Stimulated activated CD8-positive, alpha-beta memory T cell treated with anti-CD3 and anti-CD28 coated beads, Interleukin-4, amount 100 ng/mL, for 48 hours (primary cell): ENCODE results near the gene HILPDA.
"Not testable (repeated sequence)": the region's sequence is repeated elsewhere in the genome, so short reads cannot be mapped to it uniquely, and the experiment has no call there.

Experiments used
- DNase-seq: peaks from one replicate; pipeline ENCODE4 v3.0.0-alpha.2; 2020

HILPDA gene

DNA sequence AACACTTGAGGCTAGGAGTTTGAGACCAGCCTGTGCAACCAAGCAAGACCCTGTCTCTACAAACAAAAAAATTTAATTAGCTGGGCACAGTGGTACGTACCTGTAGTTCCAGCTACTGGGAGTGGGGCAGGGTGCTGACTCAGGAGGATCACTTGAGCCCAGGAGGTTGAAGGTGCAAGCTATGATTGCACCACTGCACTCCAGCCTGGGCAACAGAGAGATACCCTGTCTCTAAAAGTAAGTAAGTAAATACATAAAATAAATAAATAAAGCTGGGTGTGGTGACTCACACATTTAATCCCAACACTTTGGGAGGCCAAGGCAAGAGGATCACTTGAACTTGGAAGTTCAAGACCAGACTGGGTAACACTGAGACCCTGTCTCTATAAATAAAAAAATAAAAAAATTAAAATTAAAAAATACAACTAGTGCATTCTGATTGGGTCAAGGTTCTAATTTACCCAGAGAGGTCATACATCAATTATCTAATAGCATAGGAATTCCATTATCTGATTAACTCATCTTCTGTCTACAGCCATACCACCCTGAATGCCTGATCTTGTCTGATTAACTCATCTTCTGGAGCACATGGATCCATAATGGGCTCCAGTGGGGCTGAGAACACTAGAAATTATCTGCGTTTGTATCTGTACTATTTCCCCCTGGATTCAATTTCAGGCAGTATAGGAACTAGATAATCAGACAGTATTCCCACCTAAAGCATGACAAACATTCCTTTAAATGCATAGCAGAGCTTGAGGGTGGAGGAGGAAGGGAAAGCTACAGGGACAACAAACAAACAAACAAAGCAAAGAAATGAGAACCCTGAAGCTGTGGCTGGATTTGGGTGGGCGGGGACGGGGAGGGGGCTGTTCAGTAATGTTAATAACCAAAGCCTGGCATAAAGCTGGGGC lies 21.0 kb upstream of the HILPDA start:
- DNase-seq: no peak

DNA sequence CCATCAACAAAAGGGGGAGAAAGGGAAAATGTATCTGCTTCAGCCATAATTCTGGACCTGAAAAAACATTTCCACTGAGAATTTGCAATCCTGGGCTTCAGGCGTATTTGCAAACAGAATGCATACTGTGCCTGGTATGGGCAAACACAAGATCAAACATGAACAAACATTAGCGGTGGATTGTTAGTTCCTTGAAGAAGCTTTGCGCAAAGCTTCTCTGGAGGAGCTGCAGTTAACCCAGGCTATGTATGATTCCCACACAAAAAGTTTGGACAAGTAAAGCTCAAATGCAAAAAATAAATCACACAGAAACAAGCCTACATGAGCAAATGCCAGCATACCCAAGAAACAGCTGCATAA lies 20.4 kb upstream of the HILPDA start:
- DNase-seq: no peak

- no peak for DNase-seq
These were observed 18.0 kb upstream of the HILPDA start for GRCh38 chr7:128437426-128438332.

DNA sequence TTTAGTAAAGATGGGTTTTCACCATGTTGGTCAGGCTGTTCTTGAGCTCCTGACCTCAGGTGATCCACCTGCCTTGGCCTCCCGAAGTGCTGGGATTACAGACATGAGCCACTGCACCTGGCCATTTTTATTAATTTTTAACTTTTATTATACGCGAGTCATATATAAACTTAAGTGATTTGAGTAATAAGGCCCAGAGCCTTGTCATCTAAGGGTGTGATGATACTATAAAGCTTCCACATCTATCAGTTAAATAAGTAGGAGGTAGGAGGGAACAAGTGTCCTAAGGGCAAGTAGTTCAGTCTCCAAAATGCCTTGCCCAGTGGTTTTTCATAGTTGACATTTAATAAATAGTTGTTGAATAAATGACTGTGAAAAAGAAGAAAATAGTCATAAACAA lies 13.3 kb upstream of the HILPDA start:
- no peak for DNase-seq

DNA sequence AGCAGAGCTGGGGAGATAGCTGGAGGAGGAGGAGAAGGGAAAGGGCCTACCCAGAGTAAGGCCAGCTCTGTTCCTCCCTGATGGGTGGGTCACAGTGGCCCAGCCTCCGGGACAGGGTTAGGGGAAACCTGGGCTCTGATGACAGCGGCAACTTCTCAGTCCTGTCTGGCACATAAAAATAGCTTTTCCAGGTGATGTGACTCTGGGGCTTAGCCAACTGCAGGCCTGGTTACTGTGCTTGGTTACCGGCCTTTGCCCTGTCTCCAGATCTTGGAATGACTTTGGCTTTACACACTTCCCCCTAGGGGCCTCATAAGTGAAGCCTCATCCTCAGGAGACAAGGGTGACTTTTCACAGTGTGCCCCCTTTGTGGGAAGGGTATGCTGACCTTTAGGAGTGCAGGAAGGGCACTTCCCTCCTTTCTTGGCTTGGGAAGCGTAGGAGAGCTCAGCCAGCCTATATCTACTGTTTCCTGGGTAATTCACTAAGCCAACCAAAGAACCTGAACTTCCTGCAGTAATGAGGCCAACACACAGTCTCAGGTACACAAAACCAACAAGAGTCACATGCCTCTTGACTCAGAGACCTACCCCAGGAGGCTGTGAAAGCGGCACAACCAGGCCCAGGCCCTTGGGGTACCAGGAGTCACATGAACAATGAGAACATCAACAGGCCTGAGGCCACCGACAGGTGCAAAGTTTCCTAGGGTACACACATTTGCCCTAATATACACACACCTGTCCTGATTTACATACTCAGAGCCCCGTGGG lies 11.7 kb upstream of the HILPDA start:
- no peak for DNase-seq

GRCh38 chr7:128446306-128446705 lies 9.4 kb upstream of the HILPDA start:
- no peak for DNase-seq

DNA sequence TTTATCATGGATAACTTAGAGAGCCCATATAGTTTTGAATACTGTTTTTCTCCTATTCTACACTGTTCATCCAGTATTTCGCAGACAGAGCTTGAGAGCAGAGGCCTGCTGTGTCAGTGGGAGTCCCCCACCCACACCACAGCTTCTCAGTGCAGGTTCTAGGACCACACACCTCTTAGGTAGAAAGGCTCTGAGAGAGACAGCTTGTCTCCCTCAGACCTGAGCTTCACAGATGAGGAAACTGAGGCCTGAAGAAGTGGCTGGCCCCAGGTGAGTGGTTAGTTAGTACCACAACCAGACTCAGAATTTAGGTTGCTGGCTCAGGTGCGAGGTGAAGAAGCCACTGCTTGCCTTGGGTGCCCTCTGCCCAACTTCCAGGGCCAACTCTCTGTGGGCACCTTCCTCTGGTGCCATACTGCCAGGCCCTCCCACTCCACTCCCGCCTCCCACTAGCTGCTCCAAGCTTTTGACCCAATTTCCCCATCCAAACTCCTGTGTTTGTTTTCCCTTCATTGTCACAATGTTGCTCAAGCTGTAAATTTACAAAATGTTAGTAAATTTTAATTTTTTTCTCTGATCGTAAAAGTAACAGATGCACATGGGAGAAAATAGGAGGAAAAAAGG lies 7.6 kb upstream of the HILPDA start:
- DNase-seq: no peak

- DNase-seq: no peak
These were observed 6.9 kb upstream of the HILPDA start for GRCh38 chr7:128448751-128449302.

DNA sequence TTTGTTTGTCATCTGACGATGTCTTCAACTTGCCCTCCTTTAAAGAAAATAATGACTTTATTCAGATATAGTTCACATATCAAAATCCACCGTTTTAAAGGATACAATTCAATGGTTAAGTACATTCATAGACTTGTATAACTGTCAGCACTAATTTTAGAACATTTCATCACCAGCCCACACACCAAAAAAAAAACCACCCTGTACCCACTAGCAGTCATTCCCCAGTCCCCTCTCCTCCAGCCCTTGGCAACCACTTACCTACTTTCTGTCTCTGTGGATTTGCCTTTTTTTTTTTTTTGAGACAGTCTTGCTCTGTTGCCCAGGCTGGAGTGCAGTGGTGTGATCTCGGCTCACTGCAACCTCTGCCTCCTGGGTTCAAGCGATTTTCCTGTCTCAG lies 5.3 kb upstream of the HILPDA start:
- DNase-seq: no peak

DNA sequence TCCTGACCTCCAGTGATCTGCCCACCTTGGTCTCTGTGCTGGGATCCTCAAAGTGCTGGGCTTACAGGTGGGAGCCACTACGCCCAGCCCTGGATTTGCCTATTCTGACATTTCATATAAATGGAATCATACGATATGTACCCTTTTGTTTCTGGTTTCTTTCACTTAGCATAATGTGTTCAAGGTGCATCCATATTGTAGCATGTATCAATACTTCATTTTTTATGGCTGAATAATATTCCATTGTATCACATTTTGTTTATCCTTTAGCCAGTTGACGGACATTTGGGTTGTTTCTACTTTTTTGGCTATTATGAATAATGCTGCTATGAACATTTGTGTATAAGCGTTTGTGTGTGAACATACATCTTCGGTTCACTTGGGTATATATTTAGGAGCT lies 4.8 kb upstream of the HILPDA start:
- DNase-seq: no peak

DNA sequence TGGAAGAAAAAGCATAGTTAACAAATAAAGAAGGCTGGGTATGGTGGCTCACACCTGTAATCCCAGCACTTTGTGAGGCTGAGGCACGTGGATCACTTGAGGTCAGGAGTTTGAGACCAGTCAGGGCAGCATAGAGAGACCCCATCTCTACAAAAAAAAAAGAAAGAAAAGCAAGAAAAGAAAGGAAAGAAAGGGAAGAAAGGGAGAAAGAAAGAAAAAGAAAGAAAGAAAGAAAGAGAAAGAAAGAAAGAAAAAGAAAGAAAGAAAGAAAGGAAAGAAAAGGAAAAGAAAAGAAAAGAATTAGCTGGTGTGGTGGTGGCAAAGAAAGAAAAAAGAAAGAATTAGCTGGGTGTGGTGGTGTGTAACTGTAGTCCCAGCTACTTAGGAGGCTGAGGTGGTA lies 3.1 kb upstream of the HILPDA start:
- DNase-seq: no peak

- DNase-seq: no peak
These were observed 1.6 kb upstream of the HILPDA start for GRCh38 chr7:128453836-128454804.

DNA sequence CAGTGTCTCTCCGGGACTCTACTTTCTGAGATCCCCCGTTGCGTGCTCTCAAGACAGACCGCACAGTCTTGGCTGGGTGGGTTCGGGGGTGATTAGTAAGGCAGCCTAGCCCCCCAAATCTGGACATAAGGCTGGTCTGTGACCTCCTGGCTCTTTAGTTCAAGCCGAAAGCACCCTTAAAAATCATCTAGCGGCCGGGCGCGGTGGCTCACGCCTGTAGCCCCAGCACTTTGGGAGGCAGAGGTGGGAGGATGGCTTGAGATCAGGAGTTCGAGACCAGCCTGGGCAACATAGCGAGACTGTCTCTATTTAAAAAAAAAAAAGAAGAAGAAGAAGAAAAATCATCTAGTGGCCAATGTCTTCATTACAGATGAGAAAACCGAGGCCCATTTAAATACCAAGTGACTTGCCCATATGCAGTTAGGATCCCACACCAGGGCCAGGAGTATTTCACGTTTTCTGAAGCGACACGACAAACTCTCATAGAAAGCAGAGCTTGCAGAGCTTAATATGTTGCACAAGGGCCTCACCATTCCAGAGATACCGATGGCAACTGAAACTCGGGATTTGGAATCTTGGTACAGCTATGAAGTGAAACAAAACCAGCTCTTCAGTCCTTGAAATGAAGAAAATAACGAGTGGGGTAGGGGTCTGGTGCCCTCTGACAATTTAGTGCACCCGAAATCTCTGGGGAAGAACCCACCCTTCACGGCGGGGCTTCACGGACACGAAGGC lies 703 bp upstream of the HILPDA start:
- no peak for DNase-seq

DNA sequence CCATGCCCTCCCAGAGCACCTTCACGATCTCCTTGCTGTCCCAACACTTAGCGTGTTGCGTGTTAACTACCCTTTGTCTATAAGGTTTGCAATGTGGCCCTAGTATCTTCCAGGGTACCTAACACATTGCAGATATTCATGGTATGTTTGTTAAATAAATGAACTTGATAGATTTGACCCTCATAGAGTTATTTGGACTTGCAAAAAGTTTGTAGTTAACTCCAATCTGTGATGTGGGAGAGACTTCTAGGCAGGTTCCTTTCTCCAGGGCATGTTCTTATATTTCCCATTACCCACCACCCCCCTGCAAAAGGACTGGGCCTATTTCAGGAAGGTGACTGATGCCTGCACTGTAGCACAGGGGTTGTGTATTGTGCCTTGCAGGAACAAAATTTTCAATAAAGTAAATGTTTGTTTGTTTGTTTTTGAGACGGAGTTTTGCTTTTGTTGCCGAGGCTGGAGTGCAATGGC lies 612 bp downstream of the HILPDA start:
- DNase-seq: no peak

DNA sequence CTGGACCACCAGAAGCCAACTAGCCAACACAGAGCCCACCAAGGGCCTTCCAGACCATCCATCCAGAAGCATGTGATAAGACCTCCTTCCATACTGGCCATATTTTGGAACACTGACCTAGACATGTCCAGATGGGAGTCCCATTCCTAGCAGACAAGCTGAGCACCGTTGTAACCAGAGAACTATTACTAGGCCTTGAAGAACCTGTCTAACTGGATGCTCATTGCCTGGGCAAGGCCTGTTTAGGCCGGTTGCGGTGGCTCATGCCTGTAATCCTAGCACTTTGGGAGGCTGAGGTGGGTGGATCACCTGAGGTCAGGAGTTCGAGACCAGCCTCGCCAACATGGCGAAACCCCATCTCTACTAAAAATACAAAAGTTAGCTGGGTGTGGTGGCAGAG lies 1.7 kb downstream of the HILPDA start:
- not testable (repeated sequence) for DNase-seq

- no peak for DNase-seq
These were observed 3.3 kb downstream of the HILPDA start for GRCh38 chr7:128458956-128459355.

- DNase-seq: peak; percentile 62
These were observed 3.8 kb downstream of the HILPDA start for GRCh38 chr7:128459394-128459878.

GRCh38 chr7:128462460-128462859 lies 6.8 kb downstream of the HILPDA start:
- DNase-seq: no peak

DNA sequence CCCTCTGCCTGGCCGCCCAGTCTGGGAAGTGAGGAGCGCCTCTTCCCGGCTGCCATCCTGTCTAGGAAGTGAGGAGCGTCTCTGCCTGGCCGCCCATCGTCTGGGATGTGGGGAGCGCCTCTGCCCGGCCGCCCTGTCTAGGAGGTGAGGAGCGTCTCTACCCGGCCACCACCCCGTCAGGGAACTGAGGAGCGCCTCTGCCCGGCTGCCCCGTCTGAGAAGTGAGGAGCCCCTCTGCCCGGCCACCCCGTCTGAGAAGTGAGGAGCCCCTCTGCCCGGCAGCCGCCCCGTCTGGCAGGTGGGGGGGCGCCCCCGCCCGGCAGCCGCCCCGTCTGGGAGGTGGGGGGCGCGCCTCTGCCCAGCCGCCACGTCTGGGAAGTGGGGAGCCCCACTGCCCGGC lies 7.7 kb downstream of the HILPDA start:
- not testable (repeated sequence) for DNase-seq

- DNase-seq: not testable (repeated sequence)
These were observed 8.3 kb downstream of the HILPDA start for GRCh38 chr7:128463933-128464332.
